HL-60 (cell line): ENCODE results near the gene FYN.

Experiments used
- GABPA ChIP-seq: IDR thresholded peaks from 2 replicates; pipeline ENCODE4 v1.6.1; 2012; ENCODE audit warnings: low read depth
- POLR2AphosphoS5 ChIP-seq: IDR thresholded peaks from 2 replicates; pipeline ENCODE4 v1.6.1; 2012; ENCODE audit warnings: low read depth
- SPI1 ChIP-seq: IDR thresholded peaks from 2 replicates; pipeline ENCODE4 v1.6.1; 2012; ENCODE audit warnings: low read depth, mild to moderate bottlenecking, borderline replicate concordance
- TF ChIP-seq, protein P1 (sequence below): IDR thresholded peaks from one replicate; pipeline ENCODE4 v1.5.1; 2011; ENCODE audit warnings: low read length, control low read depth, inconsistent platforms; ENCODE audit not compliant: insufficient read depth
- TF ChIP-seq, protein P2 (sequence below): IDR thresholded peaks from 2 replicates; pipeline ENCODE4 v1.6.1; 2012; ENCODE audit warnings: low read depth; ENCODE audit not compliant: insufficient replicate concordance

DNA sequence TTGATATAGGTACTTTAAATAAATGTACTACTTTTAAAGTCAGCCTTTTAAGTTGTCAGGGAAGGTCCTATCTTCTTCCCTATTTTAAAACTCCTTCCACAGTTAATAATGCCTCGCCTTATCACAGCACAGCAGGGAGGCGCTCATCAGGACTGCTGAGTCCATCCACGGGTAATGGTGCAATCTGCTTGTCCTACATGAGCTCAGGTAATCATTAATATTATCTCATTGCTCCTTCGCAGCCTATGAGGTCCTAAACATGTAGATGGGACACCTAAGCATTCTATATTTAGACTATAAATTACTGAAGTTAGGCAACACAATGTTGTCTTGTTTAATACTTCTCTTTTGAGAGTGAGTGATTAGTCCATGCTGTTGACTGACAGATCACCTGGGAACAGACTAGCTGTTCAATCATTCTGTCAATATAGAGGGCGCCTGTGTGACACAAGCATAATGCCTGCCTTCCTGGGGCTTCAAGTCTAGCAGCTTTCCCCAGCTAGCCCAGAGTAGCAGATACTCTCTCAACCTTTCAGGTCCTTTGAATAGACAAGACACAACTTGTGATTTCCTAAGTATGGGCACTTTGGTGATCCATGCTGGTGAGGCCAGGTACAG lies 91.0 kb downstream of the FYN start:
- TF ChIP-seq, protein P1, sequence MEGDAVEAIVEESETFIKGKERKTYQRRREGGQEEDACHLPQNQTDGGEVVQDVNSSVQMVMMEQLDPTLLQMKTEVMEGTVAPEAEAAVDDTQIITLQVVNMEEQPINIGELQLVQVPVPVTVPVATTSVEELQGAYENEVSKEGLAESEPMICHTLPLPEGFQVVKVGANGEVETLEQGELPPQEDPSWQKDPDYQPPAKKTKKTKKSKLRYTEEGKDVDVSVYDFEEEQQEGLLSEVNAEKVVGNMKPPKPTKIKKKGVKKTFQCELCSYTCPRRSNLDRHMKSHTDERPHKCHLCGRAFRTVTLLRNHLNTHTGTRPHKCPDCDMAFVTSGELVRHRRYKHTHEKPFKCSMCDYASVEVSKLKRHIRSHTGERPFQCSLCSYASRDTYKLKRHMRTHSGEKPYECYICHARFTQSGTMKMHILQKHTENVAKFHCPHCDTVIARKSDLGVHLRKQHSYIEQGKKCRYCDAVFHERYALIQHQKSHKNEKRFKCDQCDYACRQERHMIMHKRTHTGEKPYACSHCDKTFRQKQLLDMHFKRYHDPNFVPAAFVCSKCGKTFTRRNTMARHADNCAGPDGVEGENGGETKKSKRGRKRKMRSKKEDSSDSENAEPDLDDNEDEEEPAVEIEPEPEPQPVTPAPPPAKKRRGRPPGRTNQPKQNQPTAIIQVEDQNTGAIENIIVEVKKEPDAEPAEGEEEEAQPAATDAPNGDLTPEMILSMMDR: no peak
- no peak for TF ChIP-seq POLR2AphosphoS5
- no peak for TF ChIP-seq GABPA
- TF ChIP-seq SPI1: no peak
- TF ChIP-seq, protein P2, sequence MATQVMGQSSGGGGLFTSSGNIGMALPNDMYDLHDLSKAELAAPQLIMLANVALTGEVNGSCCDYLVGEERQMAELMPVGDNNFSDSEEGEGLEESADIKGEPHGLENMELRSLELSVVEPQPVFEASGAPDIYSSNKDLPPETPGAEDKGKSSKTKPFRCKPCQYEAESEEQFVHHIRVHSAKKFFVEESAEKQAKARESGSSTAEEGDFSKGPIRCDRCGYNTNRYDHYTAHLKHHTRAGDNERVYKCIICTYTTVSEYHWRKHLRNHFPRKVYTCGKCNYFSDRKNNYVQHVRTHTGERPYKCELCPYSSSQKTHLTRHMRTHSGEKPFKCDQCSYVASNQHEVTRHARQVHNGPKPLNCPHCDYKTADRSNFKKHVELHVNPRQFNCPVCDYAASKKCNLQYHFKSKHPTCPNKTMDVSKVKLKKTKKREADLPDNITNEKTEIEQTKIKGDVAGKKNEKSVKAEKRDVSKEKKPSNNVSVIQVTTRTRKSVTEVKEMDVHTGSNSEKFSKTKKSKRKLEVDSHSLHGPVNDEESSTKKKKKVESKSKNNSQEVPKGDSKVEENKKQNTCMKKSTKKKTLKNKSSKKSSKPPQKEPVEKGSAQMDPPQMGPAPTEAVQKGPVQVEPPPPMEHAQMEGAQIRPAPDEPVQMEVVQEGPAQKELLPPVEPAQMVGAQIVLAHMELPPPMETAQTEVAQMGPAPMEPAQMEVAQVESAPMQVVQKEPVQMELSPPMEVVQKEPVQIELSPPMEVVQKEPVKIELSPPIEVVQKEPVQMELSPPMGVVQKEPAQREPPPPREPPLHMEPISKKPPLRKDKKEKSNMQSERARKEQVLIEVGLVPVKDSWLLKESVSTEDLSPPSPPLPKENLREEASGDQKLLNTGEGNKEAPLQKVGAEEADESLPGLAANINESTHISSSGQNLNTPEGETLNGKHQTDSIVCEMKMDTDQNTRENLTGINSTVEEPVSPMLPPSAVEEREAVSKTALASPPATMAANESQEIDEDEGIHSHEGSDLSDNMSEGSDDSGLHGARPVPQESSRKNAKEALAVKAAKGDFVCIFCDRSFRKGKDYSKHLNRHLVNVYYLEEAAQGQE: no peak
